A673 (cell line): ENCODE results near the gene RCBTB2. TPM values are rescaled to one million over a fixed set of nuclear protein-coding genes. Genes with fewer than 3 reads are reported as not detected.

Experiments
- BruUV-seq: library from RNA; stranded (reverse); fragments of 400-500 nt; replicated peaks from 2 replicates; lab custom pipeline; 2021; lab: Mats Ljungman, UMichigan
- CTCF ChIA-PET: fragments of 300-600 bp; sonication (Branson Sonifier 250); formaldehyde crosslinking; loops from one replicate; lab custom pipeline; 2022; ENCODE audit warnings: antibody characterized with exemption; lab: Charles Lee
- POLR2A ChIA-PET: fragments of 300-600 bp; sonication (Branson Sonifier 250); formaldehyde crosslinking; loops from one replicate; lab custom pipeline; 2022; ENCODE audit warnings: antibody characterized with exemption; ENCODE audit not compliant: low non-redundant PET; lab: Charles Lee
- DNase-seq: peaks from one replicate; pipeline ENCODE4 v3.0.0-alpha.2; 2015; ENCODE audit warnings: low spot score
- H3K27ac ChIP-seq: fragments of 200-600 bp; sonication (generic); 2 replicates; pipeline ENCODE4 v1.5.1; 2016; ENCODE audit warnings: mixed run types, low read depth, mild to moderate bottlenecking, mixed read lengths, antibody characterized with exemption, low read length; ENCODE audit not compliant: poor library complexity, severe bottlenecking
- H3K27me3 ChIP-seq: fragments of 200-600 bp; sonication (generic); replicated peaks from 2 replicates; pipeline ENCODE4 v1.6.1; 2017; ENCODE audit warnings: mixed run types, low read depth, mild to moderate bottlenecking, mixed read lengths, antibody characterized with exemption, low read length; ENCODE audit not compliant: insufficient read depth, poor library complexity
- H3K36me3 ChIP-seq: fragments of 200-600 bp; sonication (generic); 2 replicates; pipeline ENCODE4 v1.6.1; 2016; ENCODE audit warnings: mixed run types, mild to moderate bottlenecking, mixed read lengths, antibody characterized with exemption, low read length; ENCODE audit not compliant: insufficient read depth, poor library complexity, severe bottlenecking
- H3K4me1 ChIP-seq: fragments of 200-600 bp; sonication (generic); 2 replicates; pipeline ENCODE4 v1.6.1; 2017; ENCODE audit warnings: mixed run types, mild to moderate bottlenecking, mixed read lengths, antibody characterized with exemption, low read length; ENCODE audit not compliant: insufficient read depth, poor library complexity, severe bottlenecking
- H3K4me3 ChIP-seq: fragments of 200-600 bp; sonication (generic); 2 replicates; pipeline ENCODE4 v1.5.1; 2016; ENCODE audit warnings: low read depth, mixed run types, mild to moderate bottlenecking, mixed read lengths, low read length; ENCODE audit not compliant: poor library complexity, severe bottlenecking
- H3K9me3 ChIP-seq: fragments of 200-600 bp; sonication (generic); 2 replicates; pipeline ENCODE4 v1.6.1; 2016; ENCODE audit warnings: mixed run types, low read depth, mild to moderate bottlenecking, mixed read lengths, antibody characterized with exemption, low read length; ENCODE audit not compliant: poor library complexity, severe bottlenecking
- CTCF ChIP-seq: fragments of 300-800, 200-600 bp; sonication (generic); conservative IDR thresholded peaks from 2 replicates; pipeline ENCODE4 v1.5.1; 2017; ENCODE audit warnings: low read depth, mild to moderate bottlenecking, antibody characterized with exemption, low read length, moderate library complexity, mixed read lengths
- EZH2 ChIP-seq: fragments of 200-600 bp; sonication (generic); IDR thresholded peaks from 2 replicates; pipeline ENCODE4 v1.6.1; 2017; ENCODE audit warnings: borderline replicate concordance, low read depth, mild to moderate bottlenecking, mixed read lengths, antibody characterized with exemption, low read length; ENCODE audit not compliant: poor library complexity, severe bottlenecking
- intact Hi-C: fragments of 100-400 bp; cut with micrococcal nuclease; formaldehyde crosslinking; loops from one replicate; pipeline ENCODE4 v1.10.0; 2022; ENCODE audit not compliant: unreplicated experiment
- total RNA-seq: library from RNA; stranded (reverse); gene quantifications from 2 replicates; pipeline ENCODE4 v1.2.3, GENCODE V29; 2021

The RCBTB2 gene
- total RNA-seq, 1 experiment from 2014 or later: 6.3 TPM

- H3K27ac ChIP-seq: peak overlapping the region; percentile 93
- H3K4me1 ChIP-seq: peaks cover 21% of the 10 kb centered on the region
- ChIA-PET CTCF (no interaction called here), POLR2A (interaction anchor here (0.6 kb wide), 2 partner anchors 120 to 204 kb away, joined by 3 read pairs; partner anchors contain the start of gene LPAR6)
- BruUV-seq: no TSS peak
- H3K4me3 ChIP-seq: peak overlapping the region; percentile 68
- TF ChIP-seq EZH2 (no peak), CTCF (no peak)
- no peaks in the 10 kb centered on the region for H3K36me3 ChIP-seq
- DNase-seq: no peak
- intact Hi-C loops: no loop called here
- H3K9me3 ChIP-seq: no peaks in the 10 kb centered on the region
- H3K27me3 ChIP-seq: no peaks in the 10 kb centered on the region
Measured at GRCh38 chr13:48532256-48532505, 699 bp downstream of the RCBTB2 start.

GRCh38 chr13:48531416-48532255 lies 1.2 kb downstream of the RCBTB2 start:
- intact Hi-C loops: no loop called here
- Histone ChIP-seq H3K4me3 (peak overlapping the region; percentile 68), H3K9me3 (no peaks in the 10 kb centered on the region), H3K4me1 (peaks cover 21% of the 10 kb centered on the region), H3K27ac (peak overlapping the region; percentile 93), H3K36me3 (no peaks in the 10 kb centered on the region), H3K27me3 (no peaks in the 10 kb centered on the region)
- TF ChIP-seq CTCF: no peak
- no peak for TF ChIP-seq EZH2
- BruUV-seq: TSS peak; percentile 48
- POLR2A ChIA-PET: no interaction called here
- no peak for DNase-seq
- CTCF ChIA-PET: no interaction called here

DNA sequence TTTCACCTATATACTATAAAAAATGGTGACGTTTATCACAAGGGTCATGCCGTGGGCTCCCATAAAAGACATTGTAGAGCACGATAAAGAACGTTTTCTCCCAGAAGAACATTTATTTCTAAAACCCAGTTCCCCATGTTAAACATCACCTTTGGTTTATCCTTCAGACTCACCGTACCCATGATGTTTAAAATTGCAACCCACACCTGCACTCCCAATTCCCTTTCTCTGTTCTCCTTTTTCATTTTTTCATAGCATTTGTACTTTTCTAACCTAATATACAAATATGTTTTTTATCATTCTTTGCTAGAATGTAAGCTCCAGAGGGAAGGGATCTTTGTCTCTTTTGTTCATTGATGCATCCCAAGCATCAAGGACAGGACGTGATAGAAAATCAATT lies 2.0 kb downstream of the RCBTB2 start:
- no TSS peak for BruUV-seq
- TF ChIP-seq CTCF (no peak), EZH2 (no peak)
- no peaks in the 10 kb centered on the region for H3K27me3 ChIP-seq
- no peak overlapping the region for H3K27ac ChIP-seq
- peaks cover 21% of the 10 kb centered on the region for H3K4me1 ChIP-seq
- POLR2A ChIA-PET: no interaction called here
- no peaks in the 10 kb centered on the region for H3K36me3 ChIP-seq
- CTCF ChIA-PET: no interaction called here
- DNase-seq: no peak
- intact Hi-C loops: no loop called here
- no peaks in the 10 kb centered on the region for H3K9me3 ChIP-seq
- no peak overlapping the region for H3K4me3 ChIP-seq
